ENCODE measurements around the gene IDI2.
"Not testable (repeated sequence)": the region's sequence is repeated elsewhere in the genome, so short reads cannot be mapped to it uniquely, and the experiment has no call there.

The IDI2 gene

GRCh38 chr10:1025683-1026082 lies at the start of gene IDI2:
Gene IDI2 (minus strand): TSS chr10:1025859. CDS start chr10:1024723, 1,136 bp downstream.
- no peak for DNase-seq (ENCODE audit: low spot score)

GRCh38 chr10:1074748-1075308 lies 49.2 kb upstream of the IDI2 start:
- DNase-seq (ENCODE audit: low spot score): peak; percentile 29

GRCh38 chr10:1074052-1074747 lies 48.5 kb upstream of the IDI2 start:
- DNase-seq (ENCODE audit: low spot score): no peak

GRCh38 chr10:1070919-1071318 lies 45.3 kb upstream of the IDI2 start:
- no peak for DNase-seq (ENCODE audit: low spot score)

GRCh38 chr10:1068380-1069361 lies 43.0 kb upstream of the IDI2 start:
- no peak for DNase-seq (ENCODE audit: low spot score)

GRCh38 chr10:1066734-1067133 lies 41.1 kb upstream of the IDI2 start:
- DNase-seq (ENCODE audit: low spot score): not testable (repeated sequence)

- no peak for DNase-seq (ENCODE audit: low spot score)
These were observed 39.2 kb upstream of the IDI2 start for GRCh38 chr10:1064964-1065247.

GRCh38 chr10:1063232-1063865 lies 37.7 kb upstream of the IDI2 start:
- DNase-seq (ENCODE audit: low spot score): no peak

- no peak for DNase-seq (ENCODE audit: low spot score)
These were observed 36.5 kb upstream of the IDI2 start for GRCh38 chr10:1061930-1062774.

GRCh38 chr10:1059902-1060301 lies 34.2 kb upstream of the IDI2 start:
- DNase-seq (ENCODE audit: low spot score): no peak

GRCh38 chr10:1058017-1058416 lies 32.4 kb upstream of the IDI2 start:
- no peak for DNase-seq (ENCODE audit: low spot score)

- no peak for DNase-seq (ENCODE audit: low spot score)
These were observed 31.5 kb upstream of the IDI2 start for GRCh38 chr10:1057106-1057657.

GRCh38 chr10:1056326-1057105 lies 30.9 kb upstream of the IDI2 start, which contains the start of gene WDR37:
Gene WDR37 (plus strand): TSS chr10:1056385. CDS start chr10:1072156, 15,771 bp downstream.
- DNase-seq (ENCODE audit: low spot score): peak; percentile 88

- no peak for DNase-seq (ENCODE audit: low spot score)
These were observed 29.0 kb upstream of the IDI2 start for GRCh38 chr10:1054684-1055083.

GRCh38 chr10:1050554-1050953 lies 24.9 kb upstream of the IDI2 start:
- DNase-seq (ENCODE audit: low spot score): no peak

GRCh38 chr10:1050145-1050544 lies 24.5 kb upstream of the IDI2 start:
- peak; percentile 73 for DNase-seq (ENCODE audit: low spot score)

- no peak for DNase-seq (ENCODE audit: low spot score)
These were observed 23.8 kb upstream of the IDI2 start for GRCh38 chr10:1049425-1049958.

- DNase-seq (ENCODE audit: low spot score): peak; percentile 96
These were observed 23.2 kb upstream of the IDI2 start, which contains the start of gene IDI1 for GRCh38 chr10:1048732-1049424. Gene IDI1 (minus strand): TSS chr10:1049119. CDS start chr10:1049003, 116 bp downstream.

GRCh38 chr10:1048349-1048731 lies 22.7 kb upstream of the IDI2 start:
- DNase-seq (ENCODE audit: low spot score): no peak

Data from hematopoietic multipotent progenitor cell treated with erythropoietin and hydrocortisone succinate and interleukin-3 and kit ligand, for 17 days (in vitro differentiated cells).